CD4-positive, alpha-beta memory T cell (primary cell): ENCODE results near the gene DCPS. TPM values are rescaled to one million over a fixed set of nuclear protein-coding genes. Genes with fewer than 3 reads are reported as not detected.
"Not testable (repeated sequence)": the region's sequence is repeated elsewhere in the genome, so short reads cannot be mapped to it uniquely, and the experiment has no call there.

ENCODE experiments used
- CTCF ChIA-PET: fragments of 350-600 bp; sonication (Branson Sonifier 250); formaldehyde crosslinking; loops from one replicate; lab custom pipeline; 2021; ENCODE audit warnings: inconsistent platforms; ENCODE audit not compliant: partially characterized antibody; lab: Charles Lee
- POLR2A ChIA-PET: fragments of 350-600 bp; sonication (Branson Sonifier 250); formaldehyde crosslinking; loops from one replicate; lab custom pipeline; 2021; ENCODE audit not compliant: partially characterized antibody; lab: Charles Lee
- DNase-seq, 5 donors: peaks; one replicate each; pipeline versions ENCODE4 v3.0.0 to v3.0.0-alpha.2; 2020 to 2022; ENCODE audit warnings: mixed read lengths in 1 of 5
- H3K27ac ChIP-seq: one replicate; pipeline ENCODE4 v1.7.0; 2013; ENCODE audit warnings: low read depth, low read length
- H3K27me3 ChIP-seq: 2 replicates; pipeline ENCODE4 v1.7.0; 2013; ENCODE audit warnings: mild to moderate bottlenecking, low read length, moderate library complexity; ENCODE audit not compliant: insufficient read depth
- H3K36me3 ChIP-seq: 2 replicates; pipeline ENCODE4 v1.7.0; 2013; ENCODE audit warnings: mild to moderate bottlenecking, low read length, moderate library complexity; ENCODE audit not compliant: insufficient read depth
- H3K4me1 ChIP-seq: 2 replicates; pipeline ENCODE4 v1.7.0; 2013; ENCODE audit warnings: mild to moderate bottlenecking, low read length, moderate library complexity; ENCODE audit not compliant: insufficient read depth
- H3K4me3 ChIP-seq, 2 donors: one replicate each; pipeline ENCODE4 v1.7.0; 2013; ENCODE audit warnings: low read length in 2 of 2, mild to moderate bottlenecking in 1 of 2
- H3K9me3 ChIP-seq, 2 donors: one replicate each; pipeline ENCODE4 v1.7.0; 2013; ENCODE audit warnings: low read length in 2 of 2, control low read depth in 1 of 2; ENCODE audit not compliant: control insufficient read depth in 1 of 2
- H3K27ac Mint-ChIP-seq, 7 donors: one replicate each; pipeline ENCODE4 v1.8.0; 2020 to 2021; ENCODE audit warnings: mixed read lengths in 7 of 7, mild to moderate bottlenecking in 6 of 7, inconsistent platforms in 3 of 7, moderate library complexity in 3 of 7
- H3K27me3 Mint-ChIP-seq, 2 donors: one replicate each; pipeline ENCODE4 v1.8.0; 2020 to 2021; ENCODE audit warnings: mixed read lengths in 2 of 2
- H3K36me3 Mint-ChIP-seq, 2 donors: one replicate each; pipeline ENCODE4 v1.8.0; 2020 to 2021; ENCODE audit warnings: mixed read lengths in 2 of 2, inconsistent platforms in 1 of 2, mild to moderate bottlenecking in 1 of 2
- H3K4me1 Mint-ChIP-seq, 4 donors: one replicate each; pipeline ENCODE4 v1.8.0; 2020 to 2021; ENCODE audit warnings: mixed read lengths in 4 of 4, mild to moderate bottlenecking in 1 of 4
- H3K4me3 Mint-ChIP-seq, 8 donors: one replicate each; pipeline ENCODE4 v1.8.0; 2020 to 2021; ENCODE audit warnings: mixed read lengths in 8 of 8, mild to moderate bottlenecking in 7 of 8, moderate library complexity in 6 of 8, inconsistent platforms in 3 of 8
- H3K9me3 Mint-ChIP-seq, 8 donors: one replicate each; pipeline ENCODE4 v1.8.0; 2020 to 2021; ENCODE audit warnings: mixed read lengths in 8 of 8, mild to moderate bottlenecking in 5 of 8, inconsistent platforms in 3 of 8, moderate library complexity in 1 of 8
- intact Hi-C: fragments of 100-400 bp; cut with micrococcal nuclease; formaldehyde crosslinking; loops from one replicate; pipeline ENCODE4 v1.15.1; 2023
- polyA plus RNA-seq, 2 donors: library from polyadenylated mRNA; unstranded; fragments of 300-500 nt; fragmentation: Illumina TruSeq; gene quantifications; one replicate each; pipeline ENCODE4 v1.2.3, GENCODE V29; 2021
- total RNA-seq, 2 experiments: library from RNA; stranded (reverse); gene quantifications; one replicate each; pipeline ENCODE4 v1.2.3, GENCODE V29; 2021

Gene DCPS, protein sequence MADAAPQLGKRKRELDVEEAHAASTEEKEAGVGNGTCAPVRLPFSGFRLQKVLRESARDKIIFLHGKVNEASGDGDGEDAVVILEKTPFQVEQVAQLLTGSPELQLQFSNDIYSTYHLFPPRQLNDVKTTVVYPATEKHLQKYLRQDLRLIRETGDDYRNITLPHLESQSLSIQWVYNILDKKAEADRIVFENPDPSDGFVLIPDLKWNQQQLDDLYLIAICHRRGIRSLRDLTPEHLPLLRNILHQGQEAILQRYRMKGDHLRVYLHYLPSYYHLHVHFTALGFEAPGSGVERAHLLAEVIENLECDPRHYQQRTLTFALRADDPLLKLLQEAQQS
- total RNA-seq (10 to 100 TPM; 20.2 to 21.2 TPM), polyA plus RNA-seq (10 to 100 TPM; 40.3 to 48.0 TPM)

DNA sequence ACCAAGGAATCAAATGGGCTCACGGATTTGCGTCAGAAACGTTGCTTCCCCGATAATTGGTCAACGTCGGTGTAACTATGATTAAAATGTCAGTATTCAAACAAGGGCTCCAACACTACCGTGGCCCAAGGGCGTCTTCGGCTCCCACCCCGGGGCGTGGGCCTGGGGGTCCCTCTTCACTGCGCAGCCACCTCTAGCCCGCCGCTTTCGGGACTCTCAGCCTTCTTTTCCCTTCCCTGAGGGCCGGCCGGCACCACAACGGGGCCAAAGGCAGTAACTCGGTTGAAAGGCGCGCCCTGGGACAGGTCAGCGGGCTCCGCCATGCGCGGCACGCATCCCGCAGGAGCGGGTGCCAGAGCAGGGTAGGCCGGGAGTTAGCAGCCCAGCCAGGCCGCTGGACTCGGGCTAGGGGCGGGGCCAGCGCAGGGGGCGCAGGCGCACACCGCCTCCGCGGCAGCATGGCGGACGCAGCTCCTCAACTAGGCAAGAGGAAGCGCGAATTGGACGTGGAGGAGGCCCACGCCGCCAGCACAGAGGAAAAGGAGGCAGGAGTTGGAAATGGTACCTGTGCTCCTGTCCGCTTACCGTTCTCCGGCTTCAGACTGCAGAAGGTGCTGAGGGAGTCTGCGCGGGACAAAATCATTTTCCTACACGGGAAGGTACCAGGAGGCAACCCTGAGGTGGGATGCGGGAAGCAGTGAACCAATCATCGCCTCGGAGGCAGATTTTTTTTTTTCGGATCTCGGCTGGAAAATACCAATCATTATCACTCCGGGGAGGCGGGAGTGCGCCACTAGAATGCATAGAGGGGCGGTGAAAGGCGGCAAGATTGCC lies at the start of gene DCPS:
Gene DCPS (plus strand): TSS at position 438 of the 834 bp plus-strand sequence. CDS start 21 bp downstream, at position 459.
- H3K9me3 ChIP-seq, result no peaks in the 10 kb centered on the region
- intact Hi-C loops, result loop anchor here (1.0 to 5.0 kb wide), 4 partner anchors 21 to 241 kb away; partner anchors contain the start of genes FAM118B, FOXRED1, RPUSD4 and TIRAP
- peak within 1 kb of the TSS; percentile 86 to 99 (median 92) for H3K4me3 Mint-ChIP-seq
- H3K36me3 Mint-ChIP-seq, result peaks cover 3 to 35% of the 10 kb centered on the region in 2 donors
- peaks cover 21 to 47% (median 34%) of the 10 kb centered on the region in 4 donors for H3K4me1 Mint-ChIP-seq
- DNase-seq, result peak; percentile 84 to 89 (median 86)
- H3K4me1 ChIP-seq, result peaks cover 26% of the 10 kb centered on the region
- peak within 1 kb of the TSS; percentile 85 to 99 (median 94) for H3K27ac Mint-ChIP-seq
- ChIA-PET CTCF (interaction anchor here (0.8 to 2.2 kb wide), 4 partner anchors 15 to 177 kb away, joined by 3 to 7 read pairs (median 4); no protein-coding TSS in a partner anchor), POLR2A (interaction anchor here (0.6 to 2.8 kb wide), 16 partner anchors 10 to 734 kb away, joined by 3 to 39 read pairs (median 4); partner anchors contain the start of genes CDON, EI24, FOXRED1 and HYLS1)
- H3K4me3 ChIP-seq, result peak within 1 kb of the TSS; percentile 66 to 90
- no peaks in the 10 kb centered on the region for H3K36me3 ChIP-seq
- H3K9me3 Mint-ChIP-seq, result no peaks in the 10 kb centered on the region
- H3K27me3 ChIP-seq, result no peaks in the 10 kb centered on the region
- H3K27ac ChIP-seq, result peak within 1 kb of the TSS; percentile 91
- no peaks in the 10 kb centered on the region for H3K27me3 Mint-ChIP-seq

DNA sequence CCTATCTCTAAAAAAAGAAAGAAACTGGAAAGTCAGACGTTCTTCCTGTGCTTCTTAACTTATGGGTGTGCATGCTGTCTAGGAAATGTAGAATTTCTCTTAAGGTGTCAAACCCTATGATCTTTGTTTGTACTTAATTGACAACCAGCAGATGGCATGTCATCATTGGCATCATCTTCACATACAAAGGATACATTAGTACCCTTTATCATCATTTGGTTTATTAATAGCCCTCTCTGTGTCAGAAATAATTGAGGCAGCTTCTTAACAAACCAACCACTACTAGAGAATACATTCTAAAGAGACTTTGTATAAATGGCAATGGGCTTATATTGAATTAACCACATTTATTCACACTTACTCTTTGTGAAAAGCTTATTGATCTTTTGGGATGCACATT lies 49.0 kb upstream of the DCPS start:
- Histone ChIP-seq H3K36me3 (no peaks in the 10 kb centered on the region), H3K4me3 (no peak overlapping the region), H3K9me3 (no peaks in the 10 kb centered on the region), H3K4me1 (no peaks in the 10 kb centered on the region), H3K27me3 (no peaks in the 10 kb centered on the region), H3K27ac (no peak overlapping the region)
- Mint-ChIP-seq H3K27me3 (no peaks in the 10 kb centered on the region), H3K4me3 (no peak overlapping the region), H3K9me3 (no peaks in the 10 kb centered on the region), H3K4me1 (no peaks in the 10 kb centered on the region), H3K36me3 (peaks cover 10 to 32% of the 10 kb centered on the region in 2 donors), H3K27ac (peak overlapping the region in 3 of 7 donors; percentile 4 to 23 (median 11))
- ChIA-PET CTCF (no interaction called here), POLR2A (interaction anchor here (1.1 to 1.6 kb wide), 3 partner anchors 8 to 43 kb away, joined by 4 read pairs; partner anchors contain the start of genes FAM118B, FOXRED1, RPUSD4 and SRPRA)
- intact Hi-C loops, result no loop called here
- no peak for DNase-seq

DNA sequence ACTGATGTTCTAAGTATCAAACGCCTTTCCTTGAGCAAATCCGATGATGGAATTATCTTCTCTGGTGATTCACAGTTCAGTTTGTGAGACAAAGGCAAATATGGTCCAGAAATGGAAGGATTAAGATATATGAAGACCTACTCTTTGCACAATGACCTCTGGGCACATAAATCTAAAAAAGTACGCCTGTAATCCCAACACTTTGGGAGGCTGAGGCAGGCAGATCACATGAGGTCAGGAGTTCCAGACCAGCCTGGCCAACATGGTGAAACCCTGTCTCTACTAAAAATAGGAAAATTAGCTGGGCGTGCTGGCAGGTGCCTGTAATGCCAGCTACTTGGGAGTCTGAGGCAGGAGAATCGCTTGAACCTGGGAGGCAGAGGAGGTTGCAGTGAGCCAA lies 48.4 kb upstream of the DCPS start:
- H3K27ac ChIP-seq, H3K27me3 Mint-ChIP-seq, H3K4me1 ChIP-seq, H3K36me3 ChIP-seq, CTCF ChIA-PET, DNase-seq, H3K9me3 Mint-ChIP-seq, H3K9me3 ChIP-seq, intact Hi-C loops, H3K4me3 ChIP-seq, H3K4me3 Mint-ChIP-seq, H3K27me3 ChIP-seq, H3K4me1 Mint-ChIP-seq: not testable (repeated sequence)
- Mint-ChIP-seq H3K27ac (peak overlapping the region in 1 of 7 donors; percentile 11), H3K36me3 (peaks cover 8 to 33% of the 10 kb centered on the region in 2 donors)
- POLR2A ChIA-PET, result interaction anchor here (1.1 to 1.5 kb wide), 2 partner anchors 14 to 44 kb away, joined by 4 read pairs; partner anchors contain the start of genes FAM118B, FOXRED1, RPUSD4 and SRPRA

DNA sequence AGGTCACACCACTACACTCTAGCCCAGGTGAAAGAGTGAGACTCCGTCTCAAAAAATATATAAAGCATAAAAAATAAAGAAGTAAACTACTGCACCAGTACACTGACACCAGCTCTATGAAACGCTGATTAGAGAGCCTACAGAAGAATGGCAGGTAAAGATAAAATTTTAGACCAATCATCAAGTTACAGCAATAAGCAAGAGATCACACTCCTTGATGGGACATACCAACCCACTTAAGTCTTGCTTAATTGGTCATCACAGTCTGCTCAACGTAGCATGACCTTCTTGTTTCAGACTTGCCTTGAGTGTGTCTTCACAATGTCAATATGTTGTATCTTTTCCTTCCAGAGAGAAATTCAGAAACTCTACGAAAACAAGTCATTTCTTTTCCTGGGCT lies 47.6 kb upstream of the DCPS start:
- peaks cover 5 to 33% of the 10 kb centered on the region in 2 donors for H3K36me3 Mint-ChIP-seq
- CTCF ChIA-PET, result no interaction called here

DNA sequence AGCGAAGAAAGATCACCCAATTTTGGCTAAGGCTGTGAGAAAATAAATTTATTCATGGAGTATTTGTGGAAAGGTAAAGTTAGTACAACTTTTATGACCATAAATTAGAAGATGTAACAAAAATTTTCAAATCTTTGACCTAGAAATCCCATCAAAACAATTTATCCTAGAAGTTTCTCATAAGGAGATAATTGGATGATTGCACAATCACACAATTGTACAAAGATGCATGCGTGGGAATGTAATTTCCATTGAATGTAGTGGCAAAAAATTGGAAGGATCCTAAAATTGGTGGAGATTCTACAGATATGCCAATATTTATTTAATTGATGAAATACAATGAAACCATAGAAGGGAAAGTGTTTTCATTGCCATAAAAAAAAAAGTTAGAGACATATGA lies 46.7 kb upstream of the DCPS start:
- Histone ChIP-seq H3K27me3 (no peaks in the 10 kb centered on the region), H3K4me1 (no peaks in the 10 kb centered on the region), H3K27ac (no peak overlapping the region), H3K4me3 (no peak overlapping the region), H3K36me3 (peaks cover 3% of the 10 kb centered on the region), H3K9me3 (no peaks in the 10 kb centered on the region)
- no peak for DNase-seq
- intact Hi-C loops, result no loop called here
- H3K27ac Mint-ChIP-seq, result peak overlapping the region in 4 of 7 donors; percentile 8 to 75 (median 27)
- no peak overlapping the region for H3K4me3 Mint-ChIP-seq
- H3K36me3 Mint-ChIP-seq, result peaks cover 7 to 36% of the 10 kb centered on the region in 2 donors
- CTCF ChIA-PET, result interaction anchor here (0.5 kb wide), 1 partner anchor 353 kb away, joined by 3 read pairs; no protein-coding TSS in a partner anchor
- peaks cover 0 to 2% (median 0%) of the 10 kb centered on the region in 4 donors for H3K4me1 Mint-ChIP-seq
- POLR2A ChIA-PET, result interaction anchor here (0.6 kb wide), 2 partner anchors 35 to 69 kb away, joined by 3 read pairs; no protein-coding TSS in a partner anchor
- no peaks in the 10 kb centered on the region for H3K27me3 Mint-ChIP-seq
- H3K9me3 Mint-ChIP-seq, result no peaks in the 10 kb centered on the region

More for the DNA sequence above, 47.6 kb upstream of the DCPS start:
- no peak for DNase-seq
- Mint-ChIP-seq H3K9me3 (no peaks in the 10 kb centered on the region), H3K4me1 (no peaks in the 10 kb centered on the region), H3K4me3 (no peak overlapping the region), H3K27me3 (no peaks in the 10 kb centered on the region), H3K27ac (no peak overlapping the region)
- Histone ChIP-seq H3K27me3 (no peaks in the 10 kb centered on the region), H3K4me3 (no peak overlapping the region), H3K4me1 (no peaks in the 10 kb centered on the region), H3K27ac (no peak overlapping the region), H3K36me3 (no peaks in the 10 kb centered on the region), H3K9me3 (no peaks in the 10 kb centered on the region)
- POLR2A ChIA-PET, result no interaction called here
- intact Hi-C loops, result no loop called here

DNA sequence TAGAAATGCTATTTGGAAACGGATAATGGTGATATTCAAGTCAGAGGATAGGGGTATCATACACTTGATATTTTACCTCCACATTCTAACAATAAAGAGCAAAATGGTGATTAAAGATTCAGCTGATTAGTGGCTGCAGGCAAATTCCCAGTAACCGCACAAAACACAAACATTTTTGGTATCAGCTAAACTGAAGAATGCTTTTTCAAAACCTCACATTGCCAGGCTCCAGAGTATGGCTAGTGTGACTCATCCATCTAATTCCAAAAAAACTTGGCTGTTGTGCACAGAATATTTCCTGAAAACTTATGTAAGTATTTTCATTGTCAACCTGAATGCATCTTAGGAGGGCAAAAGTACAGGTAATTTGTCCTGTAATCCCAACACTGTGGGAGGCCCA lies 46.1 kb upstream of the DCPS start:
- Histone ChIP-seq H3K9me3 (no peaks in the 10 kb centered on the region), H3K27me3 (no peaks in the 10 kb centered on the region), H3K4me3 (no peak overlapping the region), H3K36me3 (peaks cover 8% of the 10 kb centered on the region), H3K4me1 (no peaks in the 10 kb centered on the region), H3K27ac (no peak overlapping the region)
- Mint-ChIP-seq H3K4me3 (no peak overlapping the region), H3K27ac (peak overlapping the region in 1 of 7 donors; percentile 43), H3K9me3 (no peaks in the 10 kb centered on the region), H3K4me1 (peaks cover 0 to 2% (median 0%) of the 10 kb centered on the region in 4 donors), H3K27me3 (no peaks in the 10 kb centered on the region), H3K36me3 (peaks cover 10 to 41% of the 10 kb centered on the region in 2 donors)
- ChIA-PET POLR2A (interaction anchor here (0.6 to 1.5 kb wide), 2 partner anchors 24 to 35 kb away, joined by 3 read pairs; no protein-coding TSS in a partner anchor), CTCF (no interaction called here)
- no peak for DNase-seq
- intact Hi-C loops, result no loop called here
